ENCODE results near the gene IFNGR2.
A peak's percentile ranks its signal among the peaks of the same experiment; 100 is the strongest.

The IFNGR2 gene

DNA sequence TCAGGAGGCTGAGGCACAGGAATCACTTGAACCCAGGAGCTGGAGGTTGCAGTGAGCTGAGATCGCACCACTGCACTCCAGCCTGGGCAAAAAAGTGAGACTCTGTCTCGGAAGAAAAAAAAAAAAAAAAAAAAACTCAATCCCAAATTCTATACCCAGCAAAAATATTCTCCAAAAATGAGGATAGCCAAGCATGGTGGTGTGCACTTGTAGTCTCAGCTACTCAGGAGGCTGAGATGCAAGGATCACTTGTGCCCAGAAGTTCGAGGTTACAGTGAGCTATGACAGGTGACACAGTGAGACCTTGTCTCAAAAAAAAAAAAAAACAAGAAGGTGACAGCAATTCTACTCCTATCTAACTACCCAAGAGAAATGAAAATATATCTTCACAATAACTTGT is 70.1 kb downstream of the IFNGR2 start:
- H3K4me3 ChIP-seq (ENCODE audit: low read length) = no peak overlapping the region
- DNase-seq (ENCODE audit: low read depth, low spot score) = no peak

DNA sequence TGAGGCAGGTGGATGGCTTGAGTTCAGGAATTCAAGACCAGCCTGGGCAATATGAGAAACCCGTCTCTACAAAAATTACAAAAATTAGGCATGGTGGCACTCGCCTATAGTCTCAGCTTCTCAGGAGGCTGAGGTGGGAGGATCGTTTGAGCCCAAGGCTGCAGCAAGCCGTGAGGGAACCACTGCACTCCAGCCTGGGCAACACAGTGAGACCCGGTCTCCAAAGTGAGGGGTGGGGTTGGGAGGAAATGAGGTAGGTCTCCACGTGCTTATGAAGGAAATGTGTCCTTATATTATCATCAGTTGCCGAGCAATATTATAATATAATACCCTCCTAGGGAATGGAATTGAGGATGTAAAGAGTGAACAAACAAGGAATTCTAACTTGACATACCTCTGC is 73.9 kb downstream of the IFNGR2 start:
- no peak overlapping the region for H3K4me3 ChIP-seq (ENCODE audit: low read length)
- no peak for DNase-seq (ENCODE audit: low read depth, low spot score)

DNA sequence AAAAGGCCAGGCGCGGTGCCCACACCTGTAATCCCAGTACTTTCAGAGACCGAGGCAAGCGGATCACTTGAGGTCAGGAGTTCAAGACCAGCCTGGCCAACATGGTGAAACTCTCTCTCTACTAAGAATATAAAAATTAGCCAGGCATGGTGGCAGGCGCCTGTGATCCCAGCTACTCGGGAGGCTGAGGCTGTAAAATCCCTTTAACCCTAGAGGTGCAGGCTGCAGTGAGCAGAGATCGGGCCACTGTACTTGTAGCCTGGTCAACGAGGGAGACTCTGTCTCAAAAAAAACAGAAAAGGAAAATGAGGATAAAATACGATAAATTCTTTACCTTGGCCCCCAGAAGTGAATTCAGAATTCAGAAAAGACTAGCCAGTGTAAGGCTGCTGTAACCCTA is 75.0 kb downstream of the IFNGR2 start:
- DNase-seq (ENCODE audit: low read depth, low spot score) = no peak

DNA sequence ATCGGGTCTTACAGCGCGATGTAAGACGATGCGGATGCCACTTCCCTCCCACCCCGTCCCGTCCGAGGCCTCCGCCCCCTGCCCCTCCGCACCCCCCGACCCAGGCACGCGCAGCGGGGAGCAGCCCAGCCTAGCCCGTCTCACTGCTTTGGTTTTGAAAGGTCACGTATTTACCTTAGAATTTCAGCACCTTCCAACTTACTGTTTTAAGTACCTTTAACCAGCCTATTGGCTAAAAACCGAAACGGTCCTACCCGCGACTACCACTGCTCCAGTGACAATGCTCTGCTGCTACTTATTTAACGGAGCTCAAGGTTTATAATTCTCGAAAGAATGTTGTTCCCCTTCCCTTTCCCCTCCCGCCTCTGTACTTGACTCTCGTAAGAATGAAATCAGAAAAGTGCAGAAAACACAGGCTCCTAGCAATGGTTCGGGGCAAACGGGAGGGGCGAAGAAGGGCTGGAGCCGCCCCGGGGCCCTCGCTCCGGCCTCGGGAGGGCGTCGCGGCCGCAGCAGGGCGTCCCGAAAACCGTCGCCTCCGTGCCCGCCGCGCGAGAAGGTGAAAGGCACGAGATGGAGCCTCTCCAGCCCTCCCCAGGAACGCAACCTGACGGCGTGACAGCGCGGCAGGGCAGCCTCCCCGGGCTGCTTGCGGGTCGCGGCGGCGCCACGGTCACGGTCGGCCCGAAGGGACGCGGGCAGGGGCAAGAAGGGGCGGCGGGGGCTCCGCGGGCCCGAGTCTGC is 75.9 kb downstream of the IFNGR2 start:
- peak; percentile 20 for DNase-seq (ENCODE audit: low read depth, low spot score)
- H3K4me3 ChIP-seq (ENCODE audit: low read length) = peak overlapping the region; percentile 59

More for the DNA sequence above, 75.0 kb downstream of the IFNGR2 start:
- H3K4me3 ChIP-seq (ENCODE audit: low read length) = peak overlapping the region; percentile 59

DNA sequence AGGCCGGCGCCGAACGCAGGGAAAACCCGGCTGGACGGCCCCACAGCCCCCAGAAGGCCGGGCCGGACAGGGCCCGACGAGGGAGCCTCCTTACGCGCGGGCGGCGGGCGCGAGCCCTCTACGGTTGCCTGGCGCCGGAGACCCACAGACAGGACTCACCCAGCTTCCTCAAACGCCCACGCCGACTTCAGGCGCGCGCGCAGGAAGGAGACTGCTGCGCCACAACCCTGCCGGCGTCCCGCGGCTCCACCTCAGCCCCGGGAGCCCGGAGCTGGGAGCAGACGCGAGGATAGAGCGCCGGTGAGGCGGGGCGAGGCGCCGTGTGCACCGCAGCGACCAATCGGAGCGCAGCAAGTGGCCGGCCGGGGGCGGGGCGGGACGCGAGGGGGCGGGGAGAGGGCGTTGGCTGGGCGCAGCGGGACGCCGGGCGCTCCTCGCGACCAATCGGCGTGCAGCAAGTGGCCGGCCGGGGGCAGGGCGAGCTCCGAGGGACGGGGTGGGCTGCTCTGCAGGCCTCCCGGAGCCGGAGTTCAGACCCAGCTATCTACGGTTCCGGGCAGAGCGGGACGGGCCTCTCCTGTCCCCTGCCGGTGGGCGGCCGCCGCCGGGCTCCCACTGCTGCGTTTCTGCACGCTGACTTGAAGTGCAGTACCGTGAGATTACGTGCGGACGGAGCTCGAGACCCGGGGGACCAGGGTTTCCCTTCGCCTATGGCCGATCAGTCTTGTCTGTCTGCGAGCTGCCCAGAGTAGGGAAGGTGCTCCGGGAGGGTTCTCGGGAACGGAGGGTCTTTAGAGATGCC is 76.7 kb downstream of the IFNGR2 start, which contains the start of gene TMEM50B:
TMEM50B (minus strand) TSS at position 296 of the 802 bp plus-strand sequence. CDS start 11,089 bp downstream, outside the sequence.
- peak; percentile 89 for DNase-seq (ENCODE audit: low read depth, low spot score)
- H3K4me3 ChIP-seq (ENCODE audit: low read length) = peak within 1 kb of the TSS; percentile 84

DNA sequence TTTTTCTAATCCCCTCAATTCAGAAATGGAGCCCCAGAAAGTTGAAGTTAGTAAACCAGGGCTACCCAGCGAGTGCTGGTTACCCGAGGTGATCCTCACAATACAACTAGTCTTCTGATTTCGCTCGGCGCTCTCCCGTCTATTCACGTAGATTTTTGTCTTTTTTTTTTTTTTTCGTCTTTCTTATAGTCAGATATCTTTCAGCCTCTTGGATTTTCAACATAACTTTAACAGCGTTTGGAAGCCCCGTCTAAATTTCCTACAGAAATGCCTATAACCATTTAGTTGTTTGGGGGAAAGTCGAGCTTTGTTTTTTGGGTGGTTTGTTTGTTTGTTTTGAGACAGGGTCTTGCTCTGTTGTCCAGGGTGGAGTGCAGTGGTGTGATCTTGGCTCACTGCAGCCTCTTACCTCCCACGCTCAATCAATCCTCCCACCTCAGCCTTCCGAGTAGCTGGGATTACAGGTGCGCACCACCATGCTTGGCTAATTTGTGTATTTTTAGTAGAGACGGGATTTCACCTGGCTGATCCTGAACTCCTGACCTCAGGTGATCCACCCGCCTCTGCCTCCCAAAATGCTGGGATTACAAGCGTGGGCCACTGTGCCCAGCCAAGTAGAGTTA is 77.4 kb downstream of the IFNGR2 start:
- peak overlapping the region; percentile 84 for H3K4me3 ChIP-seq (ENCODE audit: low read length)
- DNase-seq (ENCODE audit: low read depth, low spot score) = no peak

DNA sequence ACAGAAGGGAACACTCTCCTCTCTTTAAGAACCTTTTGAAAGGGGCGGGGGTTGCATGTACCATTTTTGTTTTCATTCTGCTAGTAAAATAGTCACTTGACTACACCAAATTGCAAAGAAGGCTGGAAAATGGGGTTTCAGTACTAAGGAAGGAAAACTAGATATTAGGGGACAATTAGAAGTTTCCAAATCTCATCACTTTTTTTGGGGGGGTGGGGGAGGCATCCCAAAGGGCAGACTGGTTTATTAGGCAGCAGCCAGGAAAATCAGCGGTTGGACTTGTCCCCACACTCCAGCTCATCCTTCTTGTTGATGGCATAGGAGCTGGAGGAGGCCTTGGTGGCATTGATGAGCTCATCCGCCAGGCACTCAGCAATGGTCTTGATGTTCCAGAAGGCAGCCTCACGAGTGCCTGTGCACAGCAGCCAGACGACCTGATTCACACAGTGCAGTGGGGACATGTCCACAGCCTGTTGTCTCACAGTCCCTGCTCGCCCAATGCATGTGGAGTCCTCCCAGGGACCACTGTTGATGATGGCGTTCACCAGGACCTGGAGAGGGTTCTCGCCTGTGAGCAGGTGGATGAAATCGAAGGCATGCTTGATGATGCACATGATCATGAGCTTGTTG is 78.2 kb downstream of the IFNGR2 start:
- DNase-seq (ENCODE audit: low read depth, low spot score) = no peak

More for the DNA sequence above, 78.2 kb downstream of the IFNGR2 start:
- no peak overlapping the region for H3K4me3 ChIP-seq (ENCODE audit: low read length)
